ENCODE measurements around the gene TNRC6B.
A peak's percentile ranks its signal among the peaks of the same experiment; 100 is the strongest.

The TNRC6B gene

DNA sequence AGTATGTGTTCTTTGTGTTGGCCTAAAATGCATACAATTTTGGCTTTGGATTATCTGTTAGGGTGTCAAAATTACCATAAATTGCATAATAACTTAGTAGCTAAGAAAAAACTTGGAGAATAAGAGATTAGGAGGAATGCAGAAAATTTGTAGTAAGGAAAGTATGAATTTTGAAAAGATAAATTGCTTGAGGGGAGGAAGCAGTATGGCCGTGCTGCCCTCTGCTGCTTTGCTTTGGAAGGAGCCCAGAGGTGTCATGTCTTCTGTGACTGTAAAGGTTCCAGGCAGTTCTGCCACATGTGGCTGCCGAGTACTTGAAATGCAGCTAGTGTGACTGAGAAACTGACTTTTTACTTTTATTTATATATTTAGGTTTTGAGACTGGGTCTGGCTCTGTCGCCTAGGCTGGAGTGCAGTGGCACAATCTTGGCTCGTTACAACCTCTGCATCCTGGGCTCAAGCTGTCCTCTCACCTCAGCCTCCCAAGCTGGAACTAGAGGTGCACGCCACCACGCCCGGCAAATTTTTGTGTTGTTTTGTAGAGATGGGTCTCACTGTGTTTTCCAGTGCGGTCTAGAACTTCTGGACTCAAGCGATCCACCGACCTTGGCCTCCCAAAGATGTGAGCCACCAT, 170.4 kb downstream of the TNRC6B start:
- TF ChIP-seq GABPA (IDR thresholded peaks at IDR 0.05; ENCODE audit: low read depth) (no peak), SPI1 (IDR thresholded peaks at IDR 0.05; ENCODE audit: borderline replicate concordance, low read depth) (no peak), POLR2AphosphoS5 (IDR thresholded peaks at IDR 0.05; ENCODE audit: low read depth) (no peak)
- TF ChIP-seq, protein P1, sequence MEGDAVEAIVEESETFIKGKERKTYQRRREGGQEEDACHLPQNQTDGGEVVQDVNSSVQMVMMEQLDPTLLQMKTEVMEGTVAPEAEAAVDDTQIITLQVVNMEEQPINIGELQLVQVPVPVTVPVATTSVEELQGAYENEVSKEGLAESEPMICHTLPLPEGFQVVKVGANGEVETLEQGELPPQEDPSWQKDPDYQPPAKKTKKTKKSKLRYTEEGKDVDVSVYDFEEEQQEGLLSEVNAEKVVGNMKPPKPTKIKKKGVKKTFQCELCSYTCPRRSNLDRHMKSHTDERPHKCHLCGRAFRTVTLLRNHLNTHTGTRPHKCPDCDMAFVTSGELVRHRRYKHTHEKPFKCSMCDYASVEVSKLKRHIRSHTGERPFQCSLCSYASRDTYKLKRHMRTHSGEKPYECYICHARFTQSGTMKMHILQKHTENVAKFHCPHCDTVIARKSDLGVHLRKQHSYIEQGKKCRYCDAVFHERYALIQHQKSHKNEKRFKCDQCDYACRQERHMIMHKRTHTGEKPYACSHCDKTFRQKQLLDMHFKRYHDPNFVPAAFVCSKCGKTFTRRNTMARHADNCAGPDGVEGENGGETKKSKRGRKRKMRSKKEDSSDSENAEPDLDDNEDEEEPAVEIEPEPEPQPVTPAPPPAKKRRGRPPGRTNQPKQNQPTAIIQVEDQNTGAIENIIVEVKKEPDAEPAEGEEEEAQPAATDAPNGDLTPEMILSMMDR (IDR thresholded peaks at IDR 0.05; ENCODE audit: insufficient read depth, low read length): peak; percentile 68
- H3K4me3 ChIP-seq (replicated peaks; ENCODE audit: insufficient read depth, low read length): peak overlapping the region; percentile 82
- H3K27me3 ChIP-seq (ENCODE audit: insufficient read depth, poor library complexity, severe bottlenecking): no peaks in the 10 kb centered on the region
- H3K27ac ChIP-seq (replicated peaks): peak overlapping the region; percentile 85
- DNase-seq (ENCODE audit: low read depth in 1 of 2, low spot score in 1 of 2): peak; percentile 47 to 67

DNA sequence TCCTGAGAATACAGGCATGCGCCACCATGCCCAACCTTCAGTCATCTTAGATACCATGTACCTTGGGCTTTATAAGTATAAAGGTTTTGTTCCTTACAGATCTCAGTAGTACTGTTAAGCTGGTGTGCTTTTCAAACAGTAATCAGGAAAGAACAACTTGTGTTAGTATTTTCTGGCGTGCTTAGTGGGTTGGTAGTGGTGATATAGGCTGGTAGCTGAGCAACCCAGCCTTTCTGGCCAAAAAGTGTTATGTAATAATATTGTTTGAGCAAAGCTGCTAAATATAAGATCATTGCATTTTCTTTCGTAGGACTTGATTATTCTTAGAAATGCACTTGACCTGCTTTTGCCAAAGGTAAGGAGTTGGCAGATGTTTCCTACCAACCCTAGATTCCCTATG, 175.0 kb downstream of the TNRC6B start:
- no peak for DNase-seq (ENCODE audit: low read depth in 1 of 2, low spot score in 1 of 2)
- Histone ChIP-seq H3K27me3 (ENCODE audit: insufficient read depth, poor library complexity, severe bottlenecking) (no peaks in the 10 kb centered on the region), H3K27ac (replicated peaks) (no peak overlapping the region), H3K4me3 (replicated peaks; ENCODE audit: insufficient read depth, low read length) (no peak overlapping the region)
- TF ChIP-seq GABPA (IDR thresholded peaks at IDR 0.05; ENCODE audit: low read depth) (no peak), POLR2AphosphoS5 (IDR thresholded peaks at IDR 0.05; ENCODE audit: low read depth) (no peak), SPI1 (IDR thresholded peaks at IDR 0.05; ENCODE audit: borderline replicate concordance, low read depth) (no peak)
- TF ChIP-seq, protein P1 (IDR thresholded peaks at IDR 0.05; ENCODE audit: insufficient read depth, low read length): no peak
- TF ChIP-seq, protein P2, sequence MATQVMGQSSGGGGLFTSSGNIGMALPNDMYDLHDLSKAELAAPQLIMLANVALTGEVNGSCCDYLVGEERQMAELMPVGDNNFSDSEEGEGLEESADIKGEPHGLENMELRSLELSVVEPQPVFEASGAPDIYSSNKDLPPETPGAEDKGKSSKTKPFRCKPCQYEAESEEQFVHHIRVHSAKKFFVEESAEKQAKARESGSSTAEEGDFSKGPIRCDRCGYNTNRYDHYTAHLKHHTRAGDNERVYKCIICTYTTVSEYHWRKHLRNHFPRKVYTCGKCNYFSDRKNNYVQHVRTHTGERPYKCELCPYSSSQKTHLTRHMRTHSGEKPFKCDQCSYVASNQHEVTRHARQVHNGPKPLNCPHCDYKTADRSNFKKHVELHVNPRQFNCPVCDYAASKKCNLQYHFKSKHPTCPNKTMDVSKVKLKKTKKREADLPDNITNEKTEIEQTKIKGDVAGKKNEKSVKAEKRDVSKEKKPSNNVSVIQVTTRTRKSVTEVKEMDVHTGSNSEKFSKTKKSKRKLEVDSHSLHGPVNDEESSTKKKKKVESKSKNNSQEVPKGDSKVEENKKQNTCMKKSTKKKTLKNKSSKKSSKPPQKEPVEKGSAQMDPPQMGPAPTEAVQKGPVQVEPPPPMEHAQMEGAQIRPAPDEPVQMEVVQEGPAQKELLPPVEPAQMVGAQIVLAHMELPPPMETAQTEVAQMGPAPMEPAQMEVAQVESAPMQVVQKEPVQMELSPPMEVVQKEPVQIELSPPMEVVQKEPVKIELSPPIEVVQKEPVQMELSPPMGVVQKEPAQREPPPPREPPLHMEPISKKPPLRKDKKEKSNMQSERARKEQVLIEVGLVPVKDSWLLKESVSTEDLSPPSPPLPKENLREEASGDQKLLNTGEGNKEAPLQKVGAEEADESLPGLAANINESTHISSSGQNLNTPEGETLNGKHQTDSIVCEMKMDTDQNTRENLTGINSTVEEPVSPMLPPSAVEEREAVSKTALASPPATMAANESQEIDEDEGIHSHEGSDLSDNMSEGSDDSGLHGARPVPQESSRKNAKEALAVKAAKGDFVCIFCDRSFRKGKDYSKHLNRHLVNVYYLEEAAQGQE (IDR thresholded peaks at IDR 0.05; ENCODE audit: insufficient replicate concordance, low read depth): no peak

DNA sequence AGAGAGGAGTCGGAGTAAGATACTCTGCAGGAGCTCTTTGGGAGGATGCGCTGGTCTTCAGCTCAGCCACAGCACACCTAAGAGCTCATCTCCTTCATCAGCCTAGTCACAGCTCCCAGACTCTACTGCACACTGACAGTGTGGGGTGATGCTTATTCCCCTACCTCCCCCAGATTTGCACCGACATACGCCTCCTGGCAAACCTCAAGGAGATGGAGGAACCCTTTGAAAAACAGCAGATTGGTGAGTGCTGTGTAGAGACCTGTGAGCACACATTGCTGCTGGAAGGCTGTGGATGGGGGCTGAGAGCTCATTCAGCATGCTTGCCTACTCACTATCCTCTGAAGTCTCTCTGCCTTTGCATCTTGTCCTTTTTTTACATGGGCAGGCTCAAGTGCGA, 183.4 kb downstream of the TNRC6B start:
- Histone ChIP-seq H3K27me3 (ENCODE audit: insufficient read depth, poor library complexity, severe bottlenecking) (no peaks in the 10 kb centered on the region), H3K4me3 (replicated peaks; ENCODE audit: insufficient read depth, low read length) (no peak overlapping the region), H3K27ac (replicated peaks) (no peak overlapping the region)
- TF ChIP-seq POLR2AphosphoS5 (IDR thresholded peaks at IDR 0.05; ENCODE audit: low read depth) (no peak), SPI1 (IDR thresholded peaks at IDR 0.05; ENCODE audit: borderline replicate concordance, low read depth) (no peak), GABPA (IDR thresholded peaks at IDR 0.05; ENCODE audit: low read depth) (no peak)
- TF ChIP-seq, protein P1 (IDR thresholded peaks at IDR 0.05; ENCODE audit: insufficient read depth, low read length): no peak
- TF ChIP-seq, protein P2 (IDR thresholded peaks at IDR 0.05; ENCODE audit: insufficient replicate concordance, low read depth): no peak
- DNase-seq (ENCODE audit: low read depth in 1 of 2, low spot score in 1 of 2): no peak

DNA sequence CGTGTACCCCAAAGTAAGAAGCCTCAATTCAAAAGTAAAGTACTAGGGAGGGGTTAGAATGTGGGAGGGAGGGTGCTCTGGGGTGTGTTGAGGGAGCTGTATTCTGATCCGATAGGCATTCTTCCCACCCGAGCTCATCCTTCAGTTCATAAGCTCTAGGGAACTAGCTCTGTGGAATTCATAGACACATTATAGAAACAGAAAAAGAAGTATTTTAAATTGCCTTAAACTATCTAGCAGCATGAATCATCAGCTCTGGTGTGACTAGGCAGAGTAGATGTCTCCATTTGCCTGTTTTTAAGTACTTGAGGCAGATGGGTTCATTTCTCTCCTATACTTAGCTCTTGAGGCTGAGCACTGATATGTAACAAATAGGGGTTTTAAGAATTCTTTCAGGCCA, 185.3 kb downstream of the TNRC6B start:
- TF ChIP-seq POLR2AphosphoS5 (IDR thresholded peaks at IDR 0.05; ENCODE audit: low read depth): no peak
- H3K4me3 ChIP-seq (replicated peaks; ENCODE audit: insufficient read depth, low read length): no peak overlapping the region
- H3K27ac ChIP-seq (replicated peaks): no peak overlapping the region
- no peaks in the 10 kb centered on the region for H3K27me3 ChIP-seq (ENCODE audit: insufficient read depth, poor library complexity, severe bottlenecking)
- DNase-seq (ENCODE audit: low read depth in 1 of 2, low spot score in 1 of 2): no peak

All from HL-60 (cell line).